ENCODE results near the gene COA6.

COA6 gene

DNA sequence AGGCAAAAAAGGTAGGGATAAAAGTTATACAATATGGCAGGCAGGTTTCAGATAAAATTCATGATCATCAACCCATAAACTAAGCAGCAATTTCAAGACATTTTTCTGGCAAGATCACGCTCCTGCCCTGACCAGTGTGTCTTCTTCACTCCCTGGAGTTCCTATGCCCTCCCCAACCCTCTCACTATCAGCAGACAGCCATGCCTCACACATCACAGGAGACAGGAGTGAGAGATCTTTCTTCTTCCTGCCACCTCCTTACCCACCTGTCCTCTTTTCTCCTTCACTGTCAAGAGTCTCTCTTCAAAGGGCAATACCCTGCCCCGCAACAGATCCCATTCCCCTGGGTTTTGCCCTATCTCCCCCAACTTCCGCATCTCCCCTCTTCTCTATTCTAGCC is 28.4 kb downstream of the COA6 start:
- no peak for DNase-seq
- in situ Hi-C loops (cut with MboI; ENCODE audit: low pct_unique_long_range_greater_than_20kb, low sequenced_read_pairs) = no loop called here

DNA sequence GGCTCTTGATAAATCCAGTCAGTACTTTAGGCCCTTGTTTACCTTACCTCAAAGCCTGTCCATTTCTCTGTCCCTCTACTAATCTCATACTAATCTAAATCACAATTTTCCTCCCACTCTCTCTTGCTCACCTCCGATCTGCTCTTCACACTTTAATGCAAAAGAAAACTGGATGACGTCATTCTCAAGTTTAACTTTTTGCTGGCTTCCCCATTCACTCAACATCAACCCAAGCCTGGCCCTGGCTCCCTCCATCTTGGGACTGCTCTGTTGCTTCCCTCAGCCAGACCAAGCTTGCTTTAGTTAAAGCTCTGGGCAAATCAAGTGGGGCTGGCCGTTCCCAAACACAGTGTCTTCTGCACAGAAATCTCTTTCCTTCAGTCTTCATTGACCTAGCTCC is 29.7 kb downstream of the COA6 start:
- no peak for DNase-seq
- in situ Hi-C loops (cut with MboI; ENCODE audit: low pct_unique_long_range_greater_than_20kb, low sequenced_read_pairs) = no loop called here

DNA sequence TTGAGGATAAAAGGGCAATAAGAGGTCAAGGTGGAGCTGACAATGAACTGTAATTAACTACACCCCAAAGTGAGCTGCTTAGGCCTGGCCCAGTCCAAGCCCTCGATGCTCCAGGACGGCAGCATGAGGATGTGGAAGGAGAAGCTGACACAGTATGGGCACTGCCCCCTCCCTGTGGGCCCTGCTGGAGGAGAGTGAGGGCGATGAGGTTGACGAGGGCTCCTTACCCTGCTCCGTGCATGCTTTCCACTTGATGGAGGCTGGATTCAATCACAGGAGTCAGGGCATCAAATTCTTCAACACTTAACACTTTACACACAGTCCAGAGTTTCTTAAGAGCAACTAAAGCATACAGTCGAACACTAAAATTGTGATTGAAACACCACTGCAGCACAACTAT is 32.4 kb downstream of the COA6 start:
- no peak for DNase-seq
- in situ Hi-C loops (cut with MboI; ENCODE audit: low pct_unique_long_range_greater_than_20kb, low sequenced_read_pairs) = no loop called here

DNA sequence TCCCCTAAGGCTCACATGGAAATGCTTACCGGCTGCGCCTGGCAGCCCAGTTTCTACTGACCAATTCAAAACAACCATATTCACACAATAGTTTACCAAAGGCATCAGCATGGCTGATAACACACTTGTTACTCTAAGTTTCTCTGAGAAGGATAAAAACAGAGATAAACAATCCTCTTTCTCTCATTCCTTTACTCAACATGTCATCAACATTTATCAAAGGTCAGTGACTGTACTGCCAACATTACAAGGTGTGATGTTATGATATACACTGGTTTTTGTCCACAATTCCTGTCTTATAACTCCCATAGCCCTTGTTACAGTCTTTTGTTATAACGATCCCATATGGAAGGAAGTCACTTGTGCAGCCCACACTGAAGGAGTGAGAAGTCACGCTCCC is 33.6 kb downstream of the COA6 start:
- in situ Hi-C loops (cut with MboI; ENCODE audit: low pct_unique_long_range_greater_than_20kb, low sequenced_read_pairs) = no loop called here

DNA sequence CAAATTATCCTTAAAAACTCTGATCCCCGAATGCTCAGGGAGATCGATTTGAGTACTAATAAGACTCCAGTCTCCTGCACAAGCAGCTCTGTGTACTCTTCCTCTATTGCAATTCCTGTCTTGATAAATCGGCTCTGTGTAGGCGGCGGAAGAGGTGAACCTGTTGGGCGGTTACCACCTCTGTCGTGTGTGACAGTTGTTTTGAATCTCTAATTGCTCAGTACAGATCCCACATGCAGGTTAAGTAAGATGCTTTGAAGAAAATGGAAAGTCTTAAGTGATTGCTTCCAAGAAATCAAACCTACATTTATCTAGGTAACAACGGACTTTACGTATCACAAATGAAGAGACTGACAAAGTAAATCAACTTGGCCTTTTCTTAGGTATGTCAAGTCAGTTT is 35.5 kb downstream of the COA6 start:
- in situ Hi-C loops (cut with MboI; ENCODE audit: low pct_unique_long_range_greater_than_20kb, low sequenced_read_pairs) = no loop called here
- DNase-seq = no peak

More for the DNA sequence above, 33.6 kb downstream of the COA6 start:
- DNase-seq = no peak

DNA sequence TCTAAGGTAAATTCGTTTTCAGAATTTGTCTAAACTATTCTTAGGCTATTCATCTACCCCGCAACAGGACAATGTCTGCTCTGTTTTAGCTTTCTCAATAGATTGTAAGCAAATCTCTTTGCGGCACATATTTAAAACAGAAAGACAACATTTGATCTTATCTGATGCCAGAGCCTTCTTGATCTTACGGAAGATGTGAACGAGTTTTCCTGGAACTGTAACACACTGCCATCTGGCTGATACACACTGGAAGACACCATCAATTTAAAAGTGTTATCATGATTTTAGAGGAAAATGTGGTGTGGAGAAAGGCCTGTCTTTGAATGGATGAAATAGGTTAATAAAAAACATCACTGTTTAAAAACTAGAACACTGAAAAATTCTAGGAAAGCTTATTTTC is 36.1 kb downstream of the COA6 start:
- in situ Hi-C loops (cut with MboI; ENCODE audit: low pct_unique_long_range_greater_than_20kb, low sequenced_read_pairs) = no loop called here
- DNase-seq = no peak

DNA sequence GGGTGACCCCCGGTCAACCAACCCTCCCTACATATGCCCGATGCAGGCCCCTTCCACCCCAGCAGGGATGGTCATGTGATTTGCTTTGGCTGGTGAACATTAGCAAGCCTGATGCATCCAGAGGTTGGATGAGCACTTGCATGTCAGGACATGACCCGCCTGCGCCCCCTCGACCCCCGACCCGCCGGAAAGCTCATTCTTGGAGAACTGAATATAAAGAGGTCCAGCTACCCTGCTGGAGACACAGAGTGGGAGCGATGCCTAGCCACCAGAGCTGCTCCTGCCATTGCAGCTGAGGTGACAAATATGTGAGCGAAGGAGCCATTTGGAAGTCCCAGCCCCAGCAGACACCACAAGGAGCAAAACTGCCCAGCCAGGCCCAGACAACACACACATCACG is 39.6 kb downstream of the COA6 start:
- no peak for DNase-seq
- in situ Hi-C loops (cut with MboI; ENCODE audit: low pct_unique_long_range_greater_than_20kb, low sequenced_read_pairs) = no loop called here

- in situ Hi-C loops (cut with MboI; ENCODE audit: low pct_unique_long_range_greater_than_20kb, low sequenced_read_pairs) = no loop called here
- no peak for DNase-seq
Observed at GRCh38 chr1:234413485-234413884, 40.2 kb downstream of the COA6 start.

DNA sequence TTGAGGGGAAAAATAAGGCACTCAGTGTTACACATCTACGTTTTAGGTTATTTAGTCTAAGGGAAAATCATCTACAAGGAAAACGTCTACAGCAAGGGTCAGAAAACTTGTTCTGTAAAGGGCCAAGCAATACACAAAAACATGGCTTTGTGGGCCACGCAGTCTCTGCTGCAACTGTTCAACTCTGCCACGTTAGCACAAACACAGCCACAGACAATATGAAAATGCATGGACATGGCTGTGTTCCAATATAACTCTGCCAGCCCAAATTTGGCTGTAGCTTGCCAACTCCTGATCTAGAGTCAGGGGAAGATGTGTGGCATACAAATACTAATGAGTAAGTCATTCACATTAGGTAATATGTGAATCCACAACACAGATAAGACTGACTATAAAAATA is 40.7 kb downstream of the COA6 start:
- no peak for DNase-seq
- in situ Hi-C loops (cut with MboI; ENCODE audit: low pct_unique_long_range_greater_than_20kb, low sequenced_read_pairs) = no loop called here

GRCh38 chr1:234427950-234428646 is 54.8 kb downstream of the COA6 start:
- in situ Hi-C loops (cut with MboI; ENCODE audit: low pct_unique_long_range_greater_than_20kb, low sequenced_read_pairs) = no loop called here
- no peak for DNase-seq

GRCh38 chr1:234429434-234429806 is 56.2 kb downstream of the COA6 start:
- in situ Hi-C loops (cut with MboI; ENCODE audit: low pct_unique_long_range_greater_than_20kb, low sequenced_read_pairs) = no loop called here
- no peak for DNase-seq

- in situ Hi-C loops (cut with MboI; ENCODE audit: low pct_unique_long_range_greater_than_20kb, low sequenced_read_pairs) = no loop called here
- DNase-seq = no peak
Observed at GRCh38 chr1:234430691-234431090, 57.4 kb downstream of the COA6 start.

DNA sequence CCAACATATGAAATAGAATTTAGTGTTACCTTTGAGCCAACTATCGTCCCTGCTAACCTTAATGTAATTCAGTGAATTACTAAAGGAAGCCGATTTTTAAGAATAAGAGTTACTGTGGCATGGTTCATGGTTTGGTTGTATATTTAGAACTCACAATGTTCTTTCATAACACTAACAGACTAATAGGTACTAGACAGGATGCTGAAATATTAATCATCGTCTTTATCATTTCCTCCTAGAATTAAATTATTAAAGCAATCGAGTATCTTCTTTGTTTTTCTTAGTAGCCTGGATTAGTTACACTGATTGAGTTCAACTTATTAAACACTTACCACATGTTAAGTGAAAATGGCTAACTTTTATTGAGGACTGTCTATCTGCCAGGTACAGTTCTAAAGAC is 58.0 kb downstream of the COA6 start:
- in situ Hi-C loops (cut with MboI; ENCODE audit: low pct_unique_long_range_greater_than_20kb, low sequenced_read_pairs) = no loop called here

DNA sequence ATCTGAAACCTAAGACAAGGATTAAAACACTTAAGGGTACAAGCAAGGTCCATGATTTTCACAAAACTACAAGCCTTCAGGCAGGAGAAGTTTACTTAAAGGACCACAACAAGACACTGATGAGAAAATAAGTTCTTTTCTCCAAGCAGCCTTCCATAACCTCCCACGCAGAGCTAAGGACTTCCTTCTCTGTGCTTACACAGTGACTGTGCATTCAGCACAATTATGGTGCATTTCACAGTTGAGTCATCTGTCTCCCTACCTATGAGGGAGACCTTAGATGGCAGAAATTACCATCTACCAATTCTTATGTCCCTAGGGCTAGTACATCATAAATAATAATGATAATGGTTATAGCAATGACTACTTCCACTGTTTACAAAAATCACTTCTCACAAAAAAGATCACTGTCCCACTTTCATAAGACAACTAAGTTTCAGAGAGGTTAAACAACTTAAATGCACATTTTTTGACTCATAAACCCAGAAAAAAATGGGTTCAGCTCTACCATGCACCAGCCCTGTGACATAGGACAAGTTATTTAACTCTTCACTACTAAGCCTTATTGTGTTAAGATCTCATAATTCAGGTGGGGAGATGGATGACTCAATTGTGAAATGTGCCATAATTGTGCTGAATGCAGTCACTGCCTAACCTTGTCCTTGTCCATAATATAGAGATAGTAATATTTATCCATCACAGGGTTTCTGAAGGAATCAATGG is 60.5 kb downstream of the COA6 start:
- in situ Hi-C loops (cut with MboI; ENCODE audit: low pct_unique_long_range_greater_than_20kb, low sequenced_read_pairs) = no loop called here
- peak; percentile 29 for DNase-seq

More for the DNA sequence above, 58.0 kb downstream of the COA6 start:
- no peak for DNase-seq
